Left kidney (tissue), 2 donors: ENCODE data around the gene NKAPL. TPM values are rescaled to one million over a fixed set of nuclear protein-coding genes. Genes with fewer than 3 reads are reported as not detected.

ENCODE experiments used
- DNase-seq: peaks from one replicate; pipeline ENCODE4 v3.0.0-alpha.2; 2013
- polyA plus RNA-seq: library from polyadenylated mRNA; unstranded; fragments of 120-200 nt; gene quantifications from one replicate; pipeline ENCODE4 v1.2.1, GENCODE V29; 2013; ENCODE audit not compliant: insufficient read length

Gene NKAPL
- polyA plus RNA-seq, 1 donor = 2.9 TPM

DNA sequence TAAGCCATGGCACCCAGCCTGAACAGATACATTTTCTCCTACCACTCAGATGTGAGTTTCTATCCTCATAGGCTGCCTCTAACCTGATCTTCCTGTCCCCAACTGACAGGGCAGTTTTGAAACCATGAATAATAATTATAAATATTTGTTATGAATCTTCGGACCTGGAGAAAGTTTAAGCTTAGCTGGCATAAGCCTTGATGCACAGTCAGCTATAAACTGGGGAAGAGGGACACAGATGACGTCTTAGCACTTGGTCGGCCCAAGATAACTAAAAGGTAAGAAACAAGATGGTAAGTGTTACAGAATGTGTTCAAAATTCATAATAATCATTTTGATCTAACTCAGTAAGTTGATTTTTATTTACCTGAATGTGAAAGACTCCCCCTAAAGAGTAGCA, 15.2 kb upstream of the NKAPL start:
- DNase-seq = no peak

DNA sequence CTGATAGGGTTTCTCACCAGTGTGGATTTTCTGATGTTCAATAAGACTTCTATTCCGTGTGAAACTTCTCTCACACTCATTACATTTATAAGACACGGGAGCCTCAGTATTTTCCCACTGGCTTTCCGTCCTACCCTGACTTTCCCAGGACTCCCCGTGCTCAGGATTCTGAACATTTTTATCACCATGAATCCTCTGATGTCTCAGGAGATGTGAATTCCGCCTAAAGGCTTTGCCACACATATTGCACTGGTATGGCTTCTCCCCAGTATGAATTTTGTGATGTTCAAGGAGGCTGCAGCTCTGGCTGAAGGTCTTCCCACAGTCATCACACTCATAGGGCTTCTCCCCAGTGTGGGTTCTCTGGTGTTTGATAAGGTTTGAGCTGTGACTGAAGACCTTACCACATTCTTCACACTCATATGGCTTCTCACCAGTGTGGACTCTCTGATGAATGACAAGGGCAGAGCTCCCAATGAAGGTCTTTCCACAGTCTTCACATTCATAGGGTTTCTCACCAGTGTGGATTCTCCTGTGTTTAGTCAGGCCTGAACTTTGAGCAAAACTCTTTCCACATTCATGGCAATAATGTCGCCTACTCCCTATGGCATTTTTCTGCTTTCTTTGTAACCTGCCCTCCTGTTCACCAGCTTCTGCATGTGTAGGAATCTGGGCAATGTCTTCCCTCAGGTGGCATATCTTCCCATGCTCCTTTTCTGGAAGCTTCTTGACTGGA, 13.7 kb upstream of the NKAPL start:
- DNase-seq = no peak

DNA sequence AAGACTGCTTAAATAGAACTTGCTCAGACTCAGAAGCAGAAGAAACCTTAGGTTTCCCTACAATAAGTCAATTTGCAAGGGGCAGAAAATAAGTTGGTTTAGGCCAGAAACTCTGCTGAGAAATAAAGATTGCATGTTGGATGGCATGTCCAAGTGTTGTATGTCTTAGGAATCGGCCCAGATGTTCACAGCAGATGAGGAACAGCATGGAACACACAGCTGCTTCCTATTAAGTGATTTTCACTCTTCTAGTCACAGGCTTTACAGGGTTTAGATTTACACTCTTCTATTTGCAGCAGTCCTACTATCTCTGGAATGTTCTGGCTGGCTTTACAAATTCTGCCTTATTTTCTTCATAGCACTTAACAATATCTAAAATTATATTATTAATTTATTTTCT, 10.2 kb upstream of the NKAPL start:
- no peak for DNase-seq

DNA sequence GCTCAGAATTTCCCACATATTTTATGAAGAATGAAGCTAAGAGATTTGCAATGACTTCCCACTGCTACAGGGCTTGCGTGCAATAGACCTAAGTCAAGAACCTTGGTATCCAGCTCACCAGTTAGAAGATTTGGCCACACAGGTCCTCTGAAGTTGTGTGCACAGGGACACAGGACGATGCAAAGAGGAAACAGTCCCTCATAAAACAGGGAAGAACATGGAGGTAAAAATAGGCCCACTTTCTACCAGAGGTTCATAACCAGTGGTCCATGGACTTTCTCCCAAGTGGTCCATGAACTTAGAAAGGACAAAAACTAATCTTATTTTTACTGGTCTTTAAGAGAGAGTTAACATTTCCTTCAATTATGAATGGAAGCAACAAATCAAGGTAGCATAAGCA, 8.3 kb upstream of the NKAPL start:
- no peak for DNase-seq

DNA sequence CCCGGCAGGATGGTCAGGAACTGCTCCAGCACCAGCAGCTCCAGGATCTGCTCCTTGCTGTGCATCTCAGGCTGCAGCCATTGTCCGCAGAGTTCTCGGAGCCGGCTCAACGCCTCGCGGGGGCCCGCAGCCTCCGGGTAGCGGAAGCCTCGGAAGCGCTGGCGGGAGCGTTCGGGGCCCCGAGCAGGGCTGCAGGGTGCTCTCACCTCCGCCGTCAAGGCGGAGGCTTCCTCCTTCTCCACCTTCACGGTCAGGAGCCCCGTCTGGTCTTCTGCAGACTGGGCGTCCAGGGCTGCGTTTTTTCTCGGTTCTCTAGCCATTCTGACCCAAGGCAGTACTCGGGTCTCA, 7.5 kb upstream of the NKAPL start:
- no peak for DNase-seq

DNA sequence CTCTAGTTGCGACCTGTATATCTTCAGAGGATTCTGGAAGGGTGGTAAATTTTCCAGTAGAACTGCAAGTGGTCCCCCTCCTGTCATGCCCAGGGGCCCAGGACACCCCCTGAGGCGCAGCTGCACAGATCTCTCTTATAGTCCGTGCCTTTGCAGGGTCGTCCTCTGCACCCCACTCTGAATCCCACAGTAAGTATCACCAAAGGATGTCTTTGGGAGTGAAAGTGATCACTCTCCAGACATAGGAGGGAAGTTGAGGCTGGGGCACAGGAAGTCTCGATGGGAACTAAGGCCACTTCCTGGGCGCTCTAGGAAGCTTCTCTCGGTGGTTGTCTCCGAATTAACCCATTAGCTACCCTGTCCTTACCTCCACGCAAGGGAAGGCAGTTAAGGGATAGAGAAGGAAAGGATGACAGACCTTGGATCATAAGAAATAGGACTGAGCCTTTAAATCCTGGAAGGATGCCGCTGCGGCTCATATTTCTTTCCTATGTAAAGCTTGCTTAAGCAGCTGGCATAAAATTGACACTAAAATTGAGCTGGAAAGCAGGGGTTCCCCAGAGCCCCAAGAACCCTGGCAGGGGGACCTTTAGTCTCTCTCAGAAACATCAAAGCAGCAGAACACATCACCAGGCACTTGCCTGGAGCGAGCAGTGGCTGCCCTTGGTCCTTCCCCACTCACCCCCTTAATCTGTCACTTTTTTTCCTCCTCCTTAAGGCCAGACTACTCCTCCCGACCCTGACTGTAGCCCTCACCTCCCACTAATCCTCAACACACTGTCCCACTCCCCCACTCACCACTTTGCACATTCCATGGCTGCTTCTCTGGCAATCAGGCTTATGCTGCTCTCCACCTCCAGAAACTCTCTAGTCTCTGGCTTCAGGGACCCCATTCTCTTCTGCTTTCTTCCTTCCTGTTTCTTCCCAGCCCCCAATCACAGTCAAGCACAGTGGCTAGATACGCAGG, 6.8 kb upstream of the NKAPL start, which contains the start of gene ZKSCAN4:
TSS of gene ZKSCAN4 (minus strand) at position 261 of the 967 bp plus-strand sequence. CDS start 289 bp downstream, outside the sequence.
- peak; percentile 92 for DNase-seq

DNA sequence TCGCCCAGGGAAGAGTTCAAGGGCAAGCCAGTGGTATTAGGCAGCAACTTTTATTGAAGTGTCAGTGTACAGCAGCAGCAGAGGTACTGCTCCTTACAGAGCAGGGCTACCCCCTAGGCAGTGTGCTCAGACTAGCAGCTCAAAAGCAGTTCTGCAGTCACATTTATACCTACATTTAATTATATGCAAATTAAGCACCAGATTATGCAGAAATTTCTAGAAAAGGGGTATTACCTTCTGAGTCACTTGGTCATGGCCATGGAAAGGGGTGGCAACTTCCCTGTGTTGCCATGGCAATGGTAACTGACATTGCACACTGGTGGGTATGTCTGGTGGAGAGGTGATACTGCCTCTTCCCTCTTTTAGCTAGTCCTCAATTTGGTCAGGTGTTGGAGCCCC, 5.0 kb upstream of the NKAPL start:
- DNase-seq = no peak

DNA sequence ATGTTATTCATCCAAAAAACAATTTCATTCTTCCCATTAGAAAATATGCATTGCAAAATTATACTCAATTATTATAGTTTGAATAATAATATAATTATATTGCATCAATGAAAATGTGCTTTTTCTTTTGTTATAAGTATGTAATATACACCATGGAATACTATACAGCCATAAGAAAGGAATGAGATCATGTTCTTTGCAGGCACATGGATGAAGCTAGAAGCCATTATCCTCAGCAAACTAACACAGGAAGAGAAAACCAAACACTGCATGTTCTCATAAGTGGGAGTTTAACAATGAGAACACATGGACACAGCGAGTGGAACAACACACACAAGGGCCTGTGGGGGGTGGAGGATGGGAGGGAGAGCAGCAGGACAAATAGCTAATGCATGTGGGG, 2.1 kb upstream of the NKAPL start:
- no peak for DNase-seq

DNA sequence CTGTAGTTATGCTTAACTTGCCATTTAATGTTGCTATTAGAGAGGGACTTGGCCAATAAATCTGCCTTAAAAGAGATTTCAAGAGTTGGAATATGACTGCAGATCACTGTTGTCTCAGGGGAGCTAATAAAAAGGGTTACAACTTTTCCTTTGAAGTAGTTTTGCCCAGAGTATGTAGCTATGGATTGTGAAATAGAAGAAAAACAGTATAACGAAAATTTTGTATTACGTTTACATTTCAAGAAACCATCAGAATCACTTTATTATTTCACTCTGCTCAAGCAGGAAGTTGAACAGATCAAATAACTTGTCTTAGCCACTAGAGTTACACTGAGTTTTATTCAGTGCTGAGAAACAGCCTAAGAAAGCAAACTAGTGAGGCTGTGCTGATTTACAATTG, 4.8 kb downstream of the NKAPL start:
- no peak for DNase-seq

DNA sequence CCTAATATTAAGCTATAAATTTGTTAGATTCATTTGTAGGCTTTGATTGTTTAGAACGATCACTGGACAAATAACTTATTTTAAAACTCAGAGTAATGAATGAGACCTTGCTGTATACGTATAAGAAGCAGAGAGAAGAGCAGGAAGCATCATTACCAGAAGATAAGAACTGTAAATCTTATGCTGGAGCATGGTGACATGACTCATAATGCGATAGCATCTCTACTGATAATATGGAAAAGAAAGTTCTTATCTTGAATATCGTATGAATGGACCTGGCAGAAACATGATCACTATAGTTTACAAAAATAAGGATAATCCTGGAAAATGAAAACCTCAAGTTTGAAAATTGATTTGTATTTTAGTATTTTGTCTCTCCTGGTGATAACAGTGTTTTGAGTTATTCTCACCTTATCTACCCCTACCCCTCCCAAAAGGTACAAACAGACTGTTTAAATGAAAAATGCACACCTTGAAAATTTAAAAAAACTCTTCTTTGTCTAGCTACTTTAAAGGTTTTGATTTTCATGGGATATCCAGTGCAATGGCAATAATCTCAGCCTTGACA, 5.8 kb downstream of the NKAPL start:
- DNase-seq = no peak

DNA sequence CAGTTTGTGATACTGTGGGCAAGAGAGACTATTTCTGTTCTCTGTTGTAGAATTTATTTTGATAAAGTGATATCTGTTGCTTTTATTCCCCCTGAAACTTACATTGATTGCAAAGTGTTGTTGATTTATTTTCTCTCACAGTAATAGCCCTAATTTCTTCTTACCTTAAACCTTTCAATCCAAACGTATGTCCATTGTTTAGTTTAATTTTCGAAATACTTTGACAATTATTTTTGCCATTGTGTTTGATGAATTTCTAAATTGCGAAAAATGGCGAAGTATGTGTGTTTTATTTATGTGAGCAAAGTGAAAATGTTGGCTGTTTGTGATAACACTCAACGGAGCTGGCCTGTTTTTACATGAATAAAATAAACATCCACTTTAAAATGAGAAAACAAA, 7.5 kb downstream of the NKAPL start:
- DNase-seq = no peak

DNA sequence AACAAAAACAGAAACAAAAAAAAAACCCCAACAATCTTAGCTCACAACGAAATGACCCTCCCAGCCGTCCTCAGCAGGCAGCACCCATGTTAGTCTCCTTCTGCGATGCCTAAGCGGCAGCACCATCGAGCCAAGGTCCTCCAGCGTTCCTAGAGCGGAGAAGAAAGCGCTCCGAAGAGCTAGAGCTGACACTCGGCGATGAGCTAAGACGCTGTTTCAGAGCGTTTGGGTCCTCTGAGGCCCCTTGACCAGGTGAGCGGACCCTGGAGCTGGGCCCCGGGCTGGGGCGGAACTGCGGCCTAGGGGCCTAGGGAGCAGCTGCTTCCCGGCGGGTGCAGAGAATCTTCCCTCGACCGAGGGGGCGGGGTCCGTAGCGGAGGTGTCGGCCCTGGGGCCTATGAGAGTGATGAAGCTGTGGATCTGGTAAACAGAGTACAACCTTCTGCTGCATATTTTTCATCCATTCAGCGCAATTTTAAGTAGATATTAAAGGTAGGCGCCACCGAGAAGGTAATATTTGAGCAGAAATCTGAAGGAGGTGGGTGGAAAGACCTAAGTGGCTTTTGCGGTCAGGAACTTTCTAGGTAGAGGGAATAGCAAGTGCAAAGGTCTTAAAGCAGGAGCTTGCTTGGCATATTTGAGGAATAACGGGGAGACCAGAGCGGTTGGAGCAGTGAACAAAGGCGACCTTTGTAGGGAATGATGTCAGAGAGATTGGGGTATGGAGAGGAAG, 8.0 kb downstream of the NKAPL start, which contains the start of gene ZSCAN26:
TSS of gene ZSCAN26 (plus strand) at position 182 of the 733 bp plus-strand sequence. CDS start 4,777 bp downstream, outside the sequence.
- peak; percentile 93 for DNase-seq

DNA sequence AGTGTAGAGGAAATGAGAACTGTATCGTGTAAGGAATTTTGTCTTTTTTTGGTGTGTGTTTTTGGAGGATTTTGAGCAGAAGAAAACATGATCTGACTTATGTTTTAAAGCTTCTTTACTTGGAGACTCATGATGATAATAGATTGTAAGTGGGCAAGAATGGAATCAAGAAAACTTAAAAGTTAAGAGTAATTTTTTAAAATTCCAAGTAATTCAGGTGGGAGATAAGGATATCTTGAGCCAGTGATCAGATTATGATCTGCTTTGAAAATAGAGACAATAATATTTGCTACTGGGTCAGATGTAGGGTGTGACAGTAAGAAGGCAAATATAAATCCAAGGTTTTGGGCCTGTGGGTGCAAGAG, 8.6 kb downstream of the NKAPL start:
- no peak for DNase-seq

DNA sequence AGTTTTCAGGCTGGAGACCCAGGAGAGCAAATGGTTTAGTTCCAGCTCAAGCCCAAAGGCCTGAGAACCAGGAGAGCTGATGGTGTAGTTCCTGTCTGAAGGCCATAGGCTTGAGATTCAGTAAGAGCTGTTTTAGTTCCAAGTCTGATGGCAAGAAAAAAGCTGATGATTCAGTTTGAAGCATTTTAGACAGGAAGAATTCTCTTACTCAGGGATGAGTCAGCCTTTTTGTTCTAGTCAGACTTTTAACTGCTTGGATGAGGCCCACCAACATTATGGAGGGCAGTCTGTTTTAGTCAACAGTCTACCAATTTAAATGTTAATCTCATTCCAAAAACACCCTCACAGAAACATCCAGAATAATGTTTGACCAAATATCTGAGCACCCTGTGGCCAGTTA, 10.4 kb downstream of the NKAPL start:
- DNase-seq = no peak

DNA sequence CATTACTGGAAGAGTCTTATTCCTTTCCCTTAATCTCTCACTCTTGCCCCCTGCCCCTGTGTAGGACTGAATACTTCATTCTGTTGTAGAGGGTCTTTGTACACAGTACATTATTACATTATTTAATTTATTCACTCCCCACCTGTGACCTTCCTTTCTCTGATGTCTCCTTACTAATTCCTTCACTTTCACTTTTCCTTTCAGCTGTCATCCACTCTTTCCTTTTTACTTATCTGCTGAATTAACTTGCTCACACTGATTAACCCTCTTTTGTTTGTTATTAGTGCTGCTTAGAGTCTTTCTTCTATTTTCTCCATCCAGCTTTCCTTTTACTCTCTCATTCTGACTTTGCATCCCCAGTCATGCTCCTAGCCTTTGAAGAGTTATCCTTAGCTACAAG, 15.8 kb downstream of the NKAPL start:
- no peak for DNase-seq

DNA sequence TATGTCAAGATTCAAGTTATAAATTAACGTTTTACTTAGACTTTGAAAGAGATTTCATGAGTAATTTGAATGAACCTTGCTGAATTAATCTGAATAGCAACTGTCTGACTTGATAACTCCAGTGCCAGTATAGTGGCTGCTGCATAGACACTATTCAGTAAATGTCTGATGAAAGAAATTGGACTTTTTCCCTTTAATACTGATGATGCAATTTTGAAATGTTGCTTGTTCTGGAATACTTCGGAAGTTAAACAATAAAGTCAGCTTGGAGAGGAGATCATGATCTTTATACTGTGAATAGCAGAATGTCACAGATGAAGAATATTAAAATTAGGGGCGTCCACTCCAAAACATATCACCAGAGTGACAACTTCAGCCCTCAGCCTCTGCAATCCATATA, 18.6 kb downstream of the NKAPL start:
- DNase-seq = no peak

DNA sequence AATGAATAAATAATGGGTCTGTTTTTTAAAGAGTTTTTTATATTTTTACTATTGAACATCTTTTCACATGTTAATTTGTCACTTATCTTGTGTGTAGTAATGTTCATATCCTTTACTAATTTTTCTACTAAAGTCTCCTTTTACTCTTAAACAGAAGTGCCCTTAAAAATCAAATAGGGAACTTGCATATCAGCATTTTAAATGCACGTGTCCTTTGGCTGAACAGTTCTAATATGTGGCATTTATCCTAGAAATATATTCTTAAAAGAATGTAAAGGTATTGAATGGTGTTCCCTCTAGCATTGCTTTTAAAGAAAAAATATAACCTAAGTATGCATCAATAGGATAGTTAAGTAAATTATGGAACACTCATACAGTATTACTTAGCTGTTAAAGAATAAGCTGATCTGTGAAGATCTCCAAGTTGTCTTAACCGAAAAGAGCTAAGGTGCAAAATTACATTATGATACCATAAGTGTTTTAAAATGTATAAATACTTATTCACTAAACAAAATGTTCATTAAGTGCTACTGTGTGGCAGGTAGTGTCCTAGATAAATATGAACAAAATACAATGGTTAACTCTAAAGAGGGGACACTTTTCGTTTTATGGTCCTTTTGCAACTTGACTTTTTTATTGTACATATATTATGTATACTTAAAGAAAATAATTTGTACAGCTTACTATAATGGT, 21.6 kb downstream of the NKAPL start:
- DNase-seq = no peak

DNA sequence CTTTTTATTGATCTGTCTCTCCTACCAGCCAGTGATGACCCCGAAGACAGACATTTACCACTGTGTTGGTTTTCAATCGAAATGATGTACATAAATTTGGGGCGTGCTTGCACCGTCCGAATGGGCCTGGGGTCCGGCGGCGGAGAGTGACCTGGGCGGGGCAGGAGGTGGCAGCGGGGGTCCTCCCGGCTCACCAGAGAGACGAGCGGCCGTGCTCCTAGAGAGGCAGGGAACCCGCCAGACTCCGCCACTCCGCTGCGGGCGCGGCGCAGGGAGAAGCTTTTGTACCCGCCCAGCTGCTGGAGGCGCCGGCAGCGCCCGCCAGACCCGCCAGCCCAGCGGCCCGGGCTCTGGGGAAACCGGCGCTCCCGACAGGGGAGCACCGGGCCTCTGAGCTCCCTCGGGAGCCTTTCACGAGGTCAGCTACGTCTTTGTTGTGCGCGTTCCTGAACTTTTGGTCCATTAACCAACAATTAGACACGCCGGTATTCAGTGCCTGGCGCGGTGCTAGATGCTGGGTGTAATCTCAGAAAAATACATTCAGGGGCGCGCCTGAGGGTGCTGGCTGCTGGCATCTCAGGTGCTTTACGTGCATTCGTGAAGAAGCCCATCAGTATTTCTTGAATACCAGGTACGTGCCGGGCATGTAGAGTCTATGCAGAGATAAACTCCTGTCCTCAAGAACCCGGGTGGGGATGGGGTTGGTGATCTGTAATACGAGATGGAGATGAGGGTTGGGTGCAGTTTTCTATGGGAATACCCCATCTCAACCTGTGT, 22.4 kb downstream of the NKAPL start, which contains the start of gene PGBD1:
TSS of gene PGBD1 (plus strand) at position 285 of the 777 bp plus-strand sequence. CDS start 2,242 bp downstream, outside the sequence.
- peak; percentile 60 for DNase-seq

DNA sequence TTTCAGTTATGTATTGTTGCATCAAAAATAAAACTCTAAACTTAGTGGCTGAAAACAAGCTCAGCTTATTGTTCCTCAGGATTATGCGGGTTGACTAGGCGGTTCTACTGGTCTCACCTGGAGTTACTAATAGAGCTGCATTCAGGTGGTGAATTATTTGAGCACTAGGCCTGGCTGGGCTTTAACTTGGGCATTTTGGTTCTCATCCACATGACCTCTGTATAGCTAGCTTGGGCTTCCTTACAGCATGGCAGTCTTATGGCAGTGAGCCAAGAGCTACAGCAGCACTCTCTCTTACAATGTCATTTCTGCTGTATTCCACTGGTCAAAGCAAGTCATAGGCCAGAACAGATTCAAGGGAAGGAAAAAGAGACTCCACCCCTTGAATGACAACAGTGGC, 23.8 kb downstream of the NKAPL start:
- DNase-seq = no peak

DNA sequence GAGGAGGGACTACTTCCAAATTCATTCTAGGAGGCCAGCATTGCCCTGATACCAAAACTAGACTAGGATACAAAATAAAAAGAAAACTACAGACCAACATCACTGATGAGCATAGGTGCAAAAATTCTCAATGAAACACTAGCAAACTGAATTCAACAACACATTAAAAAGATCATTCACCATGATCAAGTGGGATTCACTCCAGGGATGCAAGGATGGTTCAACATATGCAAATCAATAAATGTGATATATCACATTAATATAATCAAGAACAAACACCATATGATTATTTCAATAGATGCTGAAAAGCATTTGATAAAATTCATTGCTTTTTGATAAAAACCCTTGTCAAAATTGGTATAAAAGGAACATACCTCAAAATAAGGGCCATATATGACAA, 32.5 kb downstream of the NKAPL start:
- DNase-seq = no peak

DNA sequence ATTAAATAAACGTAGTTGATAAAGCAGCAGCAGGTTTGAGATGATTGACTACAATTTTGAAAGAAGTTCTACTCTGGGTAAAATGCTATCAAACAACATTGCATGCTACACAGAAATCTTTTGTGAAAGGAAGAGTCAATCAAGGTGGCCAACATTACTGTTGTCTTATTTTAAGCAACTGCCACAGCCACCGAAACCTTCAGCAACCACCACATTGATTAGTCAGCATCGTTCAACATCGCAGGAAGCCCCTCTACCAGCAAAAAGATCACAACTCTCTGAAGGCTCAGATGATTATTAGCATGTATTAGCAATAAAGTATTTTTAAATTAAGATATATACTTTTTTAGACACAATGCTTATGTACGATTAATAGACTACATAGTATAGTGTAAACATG, 36.2 kb downstream of the NKAPL start:
- no peak for DNase-seq
